GM12864 (cell line): ENCODE measurements around the gene OPCML.
A peak's percentile ranks its signal among the peaks of the same experiment; 100 is the strongest.

ENCODE experiments used
- DNase-seq: peaks from one replicate; pipeline ENCODE4 v3.0.0-alpha.2; 2011; ENCODE audit warnings: low read depth
- H3K4me3 ChIP-seq: 2 replicates; pipeline ENCODE4 v1.5.1; 2011; ENCODE audit warnings: mild to moderate bottlenecking, low read depth, low read length, control low read depth
- TF ChIP-seq, protein P1 (sequence below): IDR thresholded peaks from 2 replicates; pipeline ENCODE4 v1.5.1; 2011; ENCODE audit warnings: low read depth, mild to moderate bottlenecking, moderate library complexity, low read length, control low read depth, inconsistent platforms; ENCODE audit errors: missing control alignments

Gene OPCML

DNA sequence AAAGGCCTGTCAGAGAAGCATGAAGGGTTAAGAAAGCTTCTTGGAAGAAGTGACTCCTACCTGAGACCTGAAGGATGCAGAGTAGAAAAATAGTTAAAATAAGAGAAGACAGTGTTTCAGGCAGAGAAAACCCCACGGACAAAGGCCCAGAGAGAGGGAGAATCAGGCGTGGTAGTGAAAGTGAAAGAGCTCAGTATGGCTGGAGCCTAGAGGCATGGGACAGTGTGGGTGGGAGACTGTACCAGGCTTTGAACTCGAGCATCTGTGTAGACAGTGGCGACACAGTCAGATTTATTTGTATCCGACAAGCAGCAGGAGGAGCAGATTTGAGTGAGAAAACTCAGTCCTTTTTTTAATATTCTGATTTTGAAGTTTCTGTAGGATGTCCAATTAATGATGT lies 360.0 kb downstream of the OPCML start:
- TF ChIP-seq, protein P1, sequence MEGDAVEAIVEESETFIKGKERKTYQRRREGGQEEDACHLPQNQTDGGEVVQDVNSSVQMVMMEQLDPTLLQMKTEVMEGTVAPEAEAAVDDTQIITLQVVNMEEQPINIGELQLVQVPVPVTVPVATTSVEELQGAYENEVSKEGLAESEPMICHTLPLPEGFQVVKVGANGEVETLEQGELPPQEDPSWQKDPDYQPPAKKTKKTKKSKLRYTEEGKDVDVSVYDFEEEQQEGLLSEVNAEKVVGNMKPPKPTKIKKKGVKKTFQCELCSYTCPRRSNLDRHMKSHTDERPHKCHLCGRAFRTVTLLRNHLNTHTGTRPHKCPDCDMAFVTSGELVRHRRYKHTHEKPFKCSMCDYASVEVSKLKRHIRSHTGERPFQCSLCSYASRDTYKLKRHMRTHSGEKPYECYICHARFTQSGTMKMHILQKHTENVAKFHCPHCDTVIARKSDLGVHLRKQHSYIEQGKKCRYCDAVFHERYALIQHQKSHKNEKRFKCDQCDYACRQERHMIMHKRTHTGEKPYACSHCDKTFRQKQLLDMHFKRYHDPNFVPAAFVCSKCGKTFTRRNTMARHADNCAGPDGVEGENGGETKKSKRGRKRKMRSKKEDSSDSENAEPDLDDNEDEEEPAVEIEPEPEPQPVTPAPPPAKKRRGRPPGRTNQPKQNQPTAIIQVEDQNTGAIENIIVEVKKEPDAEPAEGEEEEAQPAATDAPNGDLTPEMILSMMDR = no peak
- no peak for DNase-seq
- H3K4me3 ChIP-seq = no peak overlapping the region

- TF ChIP-seq, protein P1 = no peak
- no peak overlapping the region for H3K4me3 ChIP-seq
Measured at GRCh38 chr11:133171374-133171773, 360.9 kb downstream of the OPCML start.

DNA sequence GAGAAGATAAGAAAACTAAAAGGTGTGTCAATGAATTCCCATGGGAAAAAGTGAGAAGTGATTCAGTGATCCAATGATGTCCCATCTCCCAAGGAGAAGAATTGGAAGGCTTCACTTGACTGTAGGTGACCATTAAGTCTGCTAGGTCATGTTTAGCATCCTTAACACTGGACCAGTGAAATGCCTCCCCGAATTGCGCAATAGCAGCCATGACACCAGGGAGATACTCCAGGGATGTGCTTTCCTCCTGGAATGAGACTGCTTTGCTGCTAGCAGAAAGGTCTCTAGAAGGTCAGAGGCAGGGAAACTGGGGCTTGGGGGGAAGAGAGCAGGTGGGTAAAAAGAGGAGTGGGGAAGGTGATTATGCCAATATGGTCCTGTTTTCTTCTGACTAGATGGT lies 364.3 kb downstream of the OPCML start:
- no peak for DNase-seq
- TF ChIP-seq, protein P1 = no peak

More at GRCh38 chr11:133171374-133171773, 360.9 kb downstream of the OPCML start:
- DNase-seq = no peak

GRCh38 chr11:133166662-133167061 lies 365.6 kb downstream of the OPCML start:
- no peak overlapping the region for H3K4me3 ChIP-seq
- TF ChIP-seq, protein P1 = no peak
- DNase-seq = no peak

More for the DNA sequence above, 364.3 kb downstream of the OPCML start:
- no peak overlapping the region for H3K4me3 ChIP-seq

- no peak for DNase-seq
- TF ChIP-seq, protein P1 = no peak
- H3K4me3 ChIP-seq = no peak overlapping the region
Measured at GRCh38 chr11:133164986-133165385, 367.3 kb downstream of the OPCML start.

DNA sequence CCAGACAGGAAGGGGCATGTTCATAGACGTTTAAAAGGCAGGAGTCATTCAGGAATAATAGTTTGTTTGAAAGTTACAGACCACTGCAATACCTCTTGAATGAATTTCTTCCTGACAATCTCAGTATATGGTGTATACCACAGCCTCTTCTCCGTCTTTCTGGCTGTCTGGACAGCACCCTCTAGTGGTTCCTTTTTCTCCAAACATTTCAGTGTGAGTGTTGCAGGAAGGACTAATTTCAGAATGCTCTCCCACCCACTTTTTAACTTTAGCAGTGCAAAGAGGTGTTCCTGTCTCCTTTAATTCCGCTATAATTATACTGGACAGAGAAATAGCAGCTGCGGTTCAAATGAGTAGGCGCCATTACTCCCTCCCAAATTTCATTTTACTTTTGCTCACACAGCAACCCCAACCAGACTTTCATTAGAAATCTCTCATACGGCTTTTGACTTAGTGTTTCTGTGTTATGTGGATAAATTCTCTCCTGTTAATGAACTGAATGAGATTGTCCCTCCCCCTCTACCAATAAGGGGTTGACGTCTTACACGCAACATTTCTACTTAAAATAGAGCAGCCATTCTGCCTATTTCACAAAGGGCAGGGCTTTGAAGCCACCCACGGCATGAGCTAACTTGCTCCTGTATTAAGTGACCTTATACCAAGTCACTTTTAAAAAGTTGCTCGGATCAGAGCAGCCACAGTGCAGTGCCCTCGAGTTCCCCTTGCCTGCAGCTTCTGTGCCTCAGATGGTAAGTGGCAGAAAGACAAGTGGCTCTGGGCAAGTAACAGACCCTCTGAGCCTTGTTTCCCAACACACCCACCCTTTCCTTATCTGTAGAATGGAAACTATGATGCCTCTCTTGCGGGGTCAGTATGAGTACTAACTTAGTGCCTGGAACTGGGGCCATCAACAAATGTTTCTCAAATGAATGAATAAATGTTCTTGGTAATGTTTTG lies 368.6 kb downstream of the OPCML start:
- DNase-seq = peak; percentile 5
- TF ChIP-seq, protein P1 = peak; percentile 71
- H3K4me3 ChIP-seq = no peak overlapping the region
